SK-N-MC (cell line): Measurements from ENCODE around the gene KRTAP19-5.
"Not testable (repeated sequence)": the region's sequence is repeated elsewhere in the genome, so short reads cannot be mapped to it uniquely, and the experiment has no call there.

Experiments
- DNase-seq: peaks from one replicate; pipeline ENCODE4 v3.0.0-alpha.2; 2011; ENCODE audit warnings: low read depth, low spot score
- H3K27ac ChIP-seq: fragments of 200-600 bp; sonication (generic); 2 replicates; pipeline ENCODE4 v1.5.1; 2016; ENCODE audit warnings: mixed run types
- H3K36me3 ChIP-seq: fragments of 200-600 bp; sonication (generic); 2 replicates; pipeline ENCODE4 v1.6.1; 2017; ENCODE audit warnings: antibody characterized with exemption, low read length, mixed read lengths; ENCODE audit not compliant: insufficient read depth
- H3K4me3 ChIP-seq: fragments of 200-600 bp; sonication (generic); 2 replicates; pipeline ENCODE4 v1.5.1; 2016
- H3K9ac ChIP-seq: fragments of 200-600 bp; sonication (generic); 2 replicates; pipeline ENCODE4 v1.8.0; 2017; ENCODE audit warnings: mixed run types, mixed read lengths; ENCODE audit not compliant: insufficient read length
- H3K9me3 ChIP-seq: fragments of 200-600 bp; sonication (generic); 2 replicates; pipeline ENCODE4 v1.6.1; 2017; ENCODE audit warnings: low read depth, mild to moderate bottlenecking, antibody characterized with exemption, low read length, moderate library complexity, mixed read lengths
- EZH2 ChIP-seq: fragments of 200-600 bp; sonication (generic); IDR thresholded peaks from one replicate; pipeline ENCODE4 v1.6.1; 2017; ENCODE audit warnings: antibody characterized with exemption
- FOXP2 ChIP-seq: optimal IDR thresholded peaks from 2 replicates; pipeline ENCODE3; 2011; ENCODE audit warnings: mild to moderate bottlenecking, moderate library complexity; ENCODE audit not compliant: insufficient read depth; ENCODE audit errors: extremely low read length, control extremely low read depth
- POLR2AphosphoS5 ChIP-seq: IDR thresholded peaks from 2 replicates; pipeline ENCODE4 v1.6.1; 2012; ENCODE audit warnings: mild to moderate bottlenecking, low read depth, low read length, borderline replicate concordance

Gene KRTAP19-5

GRCh38 chr21:30502041-30502440, at the start of gene KRTAP19-5:
TSS of gene KRTAP19-5 (minus strand) at chr21:30502141. CDS start at chr21:30502090, 51 bp downstream.
- DNase-seq: no peak
- Histone ChIP-seq H3K27ac (no peak within 1 kb of the TSS), H3K36me3 (no peaks in the 10 kb centered on the region), H3K4me3 (no peak within 1 kb of the TSS), H3K9me3 (no peaks in the 10 kb centered on the region), H3K9ac (no peak within 1 kb of the TSS)
- TF ChIP-seq POLR2AphosphoS5 (no peak), FOXP2 (no peak), EZH2 (no peak)

DNA sequence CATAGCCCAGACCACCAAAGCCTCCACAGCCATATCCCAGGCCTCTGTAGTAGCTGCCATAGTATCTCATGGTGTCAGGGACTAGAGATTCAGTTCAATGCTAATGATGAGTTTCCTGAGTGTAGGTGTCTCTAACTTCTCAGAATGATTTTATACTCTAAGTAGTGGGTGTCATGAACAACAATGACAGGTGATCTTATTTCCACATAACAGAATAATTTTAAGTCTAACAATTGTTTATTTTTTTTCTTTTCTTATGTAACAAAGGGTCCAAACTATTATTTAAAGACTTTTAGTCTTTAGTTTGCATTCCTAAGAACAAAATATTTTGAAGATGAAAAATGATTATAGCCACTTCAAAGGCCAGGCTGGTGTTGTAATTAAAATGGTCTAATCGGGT, 39.8 kb upstream of the KRTAP19-5 start, which contains the start of gene KRTAP19-6:
Gene KRTAP19-6 (minus strand): TSS at position 101 of the 400 bp plus-strand sequence. CDS start 31 bp downstream, at position 70.
- no peak within 1 kb of the TSS for H3K4me3 ChIP-seq
- H3K36me3 ChIP-seq: no peaks in the 10 kb centered on the region
- H3K27ac ChIP-seq: no peak within 1 kb of the TSS
- no peaks in the 10 kb centered on the region for H3K9me3 ChIP-seq
- no peak within 1 kb of the TSS for H3K9ac ChIP-seq
- TF ChIP-seq FOXP2 (no peak), POLR2AphosphoS5 (no peak), EZH2 (no peak)
- no peak for DNase-seq

DNA sequence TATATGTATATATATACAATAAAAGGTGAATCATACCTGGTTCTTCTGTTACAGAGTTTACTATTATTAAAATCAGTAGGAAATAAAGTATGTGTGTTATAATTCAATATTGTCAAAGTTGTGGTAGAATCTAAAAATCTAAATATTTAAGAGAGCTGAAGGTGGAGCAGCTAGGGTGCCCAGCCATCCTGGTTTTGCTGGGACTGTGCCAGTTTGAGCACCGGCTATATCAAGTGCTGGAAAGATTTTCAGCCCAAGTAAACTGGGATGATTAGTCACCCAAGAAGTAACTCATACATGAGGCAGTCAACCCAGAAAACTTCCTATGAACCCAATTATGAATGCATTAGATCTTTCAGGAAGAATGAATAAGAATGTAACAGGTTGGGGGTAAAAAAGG, 16.9 kb upstream of the KRTAP19-5 start:
- Histone ChIP-seq H3K36me3 (no peaks in the 10 kb centered on the region), H3K4me3 (no peak overlapping the region), H3K9ac (no peak overlapping the region), H3K27ac (no peak overlapping the region), H3K9me3 (no peaks in the 10 kb centered on the region)
- DNase-seq: no peak
- no peak for TF ChIP-seq FOXP2
- TF ChIP-seq POLR2AphosphoS5: no peak
- no peak for TF ChIP-seq EZH2

DNA sequence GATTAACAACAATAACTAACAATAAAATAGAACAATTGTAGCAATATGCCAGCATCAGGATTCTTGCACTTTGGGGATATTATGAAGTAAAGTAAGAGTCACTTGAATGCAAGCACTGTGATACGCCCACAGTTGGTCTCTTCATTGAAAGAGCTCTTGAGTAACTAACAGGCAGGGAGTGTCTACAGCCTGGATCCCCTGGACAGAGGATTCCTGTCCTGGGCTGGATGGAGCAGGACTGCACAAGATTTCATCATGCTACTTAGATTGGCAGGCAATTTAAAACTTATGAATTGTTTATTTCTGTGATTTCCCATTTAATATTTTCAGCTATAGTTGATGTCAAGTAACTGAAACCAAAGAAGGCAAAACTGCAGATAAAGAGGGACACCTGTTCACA, 13.7 kb upstream of the KRTAP19-5 start:
- TF ChIP-seq EZH2 (no peak), FOXP2 (no peak), POLR2AphosphoS5 (no peak)
- H3K9ac ChIP-seq: no peak overlapping the region
- H3K27ac ChIP-seq: no peak overlapping the region
- H3K4me3 ChIP-seq: no peak overlapping the region
- DNase-seq: no peak
- H3K36me3 ChIP-seq: no peaks in the 10 kb centered on the region
- no peaks in the 10 kb centered on the region for H3K9me3 ChIP-seq

- not testable (repeated sequence) for H3K36me3 ChIP-seq, H3K4me3 ChIP-seq, H3K9me3 ChIP-seq, DNase-seq, H3K9ac ChIP-seq, H3K27ac ChIP-seq
These were observed 3.8 kb upstream of the KRTAP19-5 start for GRCh38 chr21:30505621-30506205.

DNA sequence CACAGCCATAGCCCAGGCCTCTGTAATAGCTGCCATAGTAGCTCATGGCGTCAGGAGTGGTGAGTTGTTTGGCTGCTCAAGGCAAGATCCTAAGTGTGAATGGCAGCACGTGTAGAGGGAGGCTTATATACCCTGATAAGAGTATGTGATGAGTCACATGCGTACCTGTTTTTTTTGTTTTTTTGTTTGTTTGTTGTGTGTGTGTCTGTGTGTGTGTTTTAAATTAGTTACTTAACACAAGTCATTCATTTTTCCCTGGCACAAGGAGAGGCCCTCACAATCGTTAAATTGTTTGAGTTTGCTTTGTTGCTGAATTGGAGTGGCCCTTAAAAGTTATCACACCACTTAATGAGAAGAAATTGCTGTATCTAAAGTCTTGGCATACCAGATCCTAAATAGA, 4.9 kb downstream of the KRTAP19-5 start, which contains the start of gene KRTAP19-4:
Gene KRTAP19-4 (minus strand): TSS at position 101 of the 400 bp plus-strand sequence. CDS start 55 bp downstream, at position 46.
- H3K9me3 ChIP-seq: no peaks in the 10 kb centered on the region
- TF ChIP-seq FOXP2 (no peak), EZH2 (no peak), POLR2AphosphoS5 (no peak)

DNA sequence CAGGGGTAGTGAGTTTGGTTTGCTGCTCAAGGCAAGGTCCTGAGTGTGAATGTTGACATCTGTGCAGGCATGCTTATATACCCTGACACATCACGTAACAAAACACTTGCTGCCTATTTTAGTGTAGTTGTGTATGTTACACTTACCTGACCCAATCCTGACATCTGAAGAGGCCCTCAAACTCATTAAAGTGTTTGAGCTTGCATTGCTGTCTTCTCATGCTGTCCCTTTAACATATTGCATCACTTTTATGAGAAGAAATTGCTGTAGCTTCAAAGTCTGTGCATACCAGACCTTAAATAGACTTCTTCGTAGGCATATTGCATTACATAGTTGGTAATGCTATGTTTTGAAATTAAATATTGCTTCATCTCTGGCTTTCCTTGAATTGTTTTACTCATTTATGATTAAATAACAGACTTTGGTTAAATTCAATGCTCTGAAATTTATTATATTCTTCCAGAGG, 9.9 kb downstream of the KRTAP19-5 start, which contains the start of gene KRTAP19-3:
Gene KRTAP19-3 (minus strand): TSS at position 51 of the 466 bp plus-strand sequence. CDS start 56 bp downstream, outside the sequence.
- Histone ChIP-seq H3K9me3 (no peaks in the 10 kb centered on the region), H3K36me3 (no peaks in the 10 kb centered on the region), H3K4me3 (no peak within 1 kb of the TSS), H3K9ac (no peak within 1 kb of the TSS), H3K27ac (no peak within 1 kb of the TSS)
- TF ChIP-seq POLR2AphosphoS5: no peak
- TF ChIP-seq EZH2: no peak
- TF ChIP-seq FOXP2: no peak
- no peak for DNase-seq

More for the DNA sequence above, 4.9 kb downstream of the KRTAP19-5 start, which contains the start of gene KRTAP19-4:
- Histone ChIP-seq H3K4me3 (no peak within 1 kb of the TSS), H3K36me3 (no peaks in the 10 kb centered on the region), H3K27ac (no peak within 1 kb of the TSS), H3K9ac (no peak within 1 kb of the TSS)
- DNase-seq: no peak

DNA sequence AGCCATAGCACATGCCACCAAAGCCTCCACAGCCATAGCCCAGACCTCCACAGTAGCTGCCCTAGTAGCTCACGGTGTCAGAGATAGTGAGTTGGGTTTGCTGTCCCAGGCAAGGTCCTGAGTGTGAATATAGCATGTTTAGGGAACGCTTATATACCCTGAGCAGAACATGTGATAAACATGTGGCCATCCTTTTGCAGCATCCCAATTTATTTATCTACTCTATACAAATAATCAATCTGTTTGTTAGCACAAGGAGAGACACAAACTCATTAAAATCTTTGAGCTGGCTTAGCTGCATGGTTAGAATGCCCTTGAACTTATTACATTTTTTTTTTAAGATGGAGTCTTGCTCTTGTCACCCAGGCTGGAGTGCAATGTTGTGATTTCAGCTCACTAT, 14.6 kb downstream of the KRTAP19-5 start, which contains the start of gene KRTAP19-2:
Gene KRTAP19-2 (minus strand): TSS at position 101 of the 400 bp plus-strand sequence. CDS start 88 bp downstream, at position 13.
- H3K9me3 ChIP-seq: no peaks in the 10 kb centered on the region
- DNase-seq: no peak
- H3K36me3 ChIP-seq: no peaks in the 10 kb centered on the region
- TF ChIP-seq EZH2 (no peak), POLR2AphosphoS5 (no peak), FOXP2 (no peak)
- H3K9ac ChIP-seq: no peak within 1 kb of the TSS
- no peak within 1 kb of the TSS for H3K4me3 ChIP-seq
- no peak within 1 kb of the TSS for H3K27ac ChIP-seq

GRCh38 chr21:30486180-30486579, 15.8 kb downstream of the KRTAP19-5 start:
- no peak overlapping the region for H3K27ac ChIP-seq
- H3K9ac ChIP-seq: no peak overlapping the region
- no peaks in the 10 kb centered on the region for H3K9me3 ChIP-seq
- no peak for TF ChIP-seq FOXP2
- no peak for TF ChIP-seq EZH2
- no peak for TF ChIP-seq POLR2AphosphoS5
- H3K4me3 ChIP-seq: no peak overlapping the region
- no peaks in the 10 kb centered on the region for H3K36me3 ChIP-seq
- no peak for DNase-seq
